Ectodermal cell (in vitro differentiated cells): ENCODE results near the gene CPSF4.
"Not testable (repeated sequence)": the region's sequence is repeated elsewhere in the genome, so short reads cannot be mapped to it uniquely, and the experiment has no call there.

Source experiments
- H3K27ac ChIP-seq: 2 replicates; pipeline ENCODE4 v1.7.0; 2013; ENCODE audit warnings: mild to moderate bottlenecking, low read depth, low read length; ENCODE audit not compliant: insufficient read depth, poor library complexity, severe bottlenecking
- H3K27me3 ChIP-seq: 2 replicates; pipeline ENCODE4 v1.7.0; 2013; ENCODE audit warnings: mild to moderate bottlenecking, low read length; ENCODE audit not compliant: insufficient read depth, control insufficient read depth, poor library complexity, severe bottlenecking
- H3K36me3 ChIP-seq: one replicate; pipeline ENCODE4 v1.7.0; 2013; ENCODE audit warnings: low read length; ENCODE audit not compliant: control insufficient read depth, insufficient read depth
- H3K4me1 ChIP-seq: one replicate; pipeline ENCODE4 v1.7.0; 2013; ENCODE audit warnings: low read length; ENCODE audit not compliant: control insufficient read depth, insufficient read depth
- H3K4me3 ChIP-seq: 2 replicates; pipeline ENCODE4 v1.7.0; 2013; ENCODE audit warnings: low read depth, low read length, control low read depth; ENCODE audit not compliant: insufficient read depth
- H3K9me3 ChIP-seq: 2 replicates; pipeline ENCODE4 v1.7.0; 2013; ENCODE audit warnings: mild to moderate bottlenecking, low read length, moderate library complexity; ENCODE audit not compliant: control insufficient read depth
- WGBS, 2 experiments: methylation state at CpG; one replicate each; pipeline ENCODE4 v1.1.7; 2013; ENCODE audit warnings: missing lambda C conversion rate in 2 of 2; 5-methylcytosine and 5-hydroxymethylcytosine counted together

Gene CPSF4

GRCh38 chr7:99407872-99408378, 30.8 kb upstream of the CPSF4 start:
- H3K27ac ChIP-seq, result peak overlapping the region; percentile 100
- peak overlapping the region; percentile 96 for H3K4me3 ChIP-seq
- H3K27me3 ChIP-seq, result no peaks in the 10 kb centered on the region
- H3K36me3 ChIP-seq, result peaks cover 28% of the 10 kb centered on the region
- peaks cover 8% of the 10 kb centered on the region for H3K4me1 ChIP-seq
- H3K9me3 ChIP-seq, result no peaks in the 10 kb centered on the region
- WGBS, 2 experiments, result 1% methylated on average over 28 of the region's 28 CpGs

DNA sequence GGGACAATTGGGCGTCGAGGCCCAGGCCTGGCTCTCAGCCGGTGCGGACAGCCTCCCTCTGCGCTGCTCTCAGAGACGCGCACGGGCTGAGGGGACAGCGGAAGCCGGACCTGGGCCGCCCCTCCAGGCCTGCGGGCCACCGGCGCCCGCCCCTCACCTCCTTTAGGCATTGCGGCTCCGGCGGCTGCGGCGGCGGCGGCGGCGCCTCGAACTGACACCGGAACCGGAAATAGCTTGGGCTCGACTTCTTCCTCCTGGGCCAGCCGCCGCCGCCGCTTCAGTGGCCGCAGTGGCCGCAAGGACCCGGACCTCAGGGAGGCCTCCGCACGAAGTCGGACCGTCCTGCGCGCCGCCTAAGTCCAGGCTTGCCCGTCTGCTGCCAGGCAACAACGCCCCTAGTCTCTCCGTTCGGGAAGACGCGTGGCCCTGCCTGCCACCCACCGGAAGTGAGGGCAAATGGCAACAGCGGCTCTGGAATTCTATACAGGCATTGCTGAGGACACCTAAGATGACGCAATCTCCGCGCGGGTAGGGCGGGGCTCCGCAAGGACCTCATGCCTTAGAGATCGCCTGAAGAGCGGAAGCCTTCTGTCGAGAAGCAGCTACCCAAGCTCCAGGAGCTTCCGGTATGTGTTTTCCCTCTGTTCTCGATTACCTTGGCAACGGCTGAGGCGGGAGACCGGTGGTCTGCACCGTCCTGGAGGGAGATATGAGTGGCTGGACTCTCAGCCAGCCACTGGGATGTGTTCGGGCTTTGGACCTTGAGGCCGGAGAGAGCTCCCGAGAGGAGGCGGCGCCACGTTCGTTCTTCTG, 30.2 kb upstream of the CPSF4 start, which contains the start of the genes BUD31 and PDAP1:
Gene BUD31, plus strand, starts transcription at position 591 of the 813 bp plus-strand sequence. CDS start 2,124 bp downstream, outside the sequence.
Gene PDAP1, minus strand, starts transcription at position 219 of the 813 bp plus-strand sequence. Its CDS starts 49 bp downstream, at position 170.
- Histone ChIP-seq H3K9me3 (no peaks in the 10 kb centered on the region), H3K4me3 (peak within 1 kb of the TSS; percentile 96), H3K4me1 (peaks cover 8% of the 10 kb centered on the region), H3K36me3 (peaks cover 30% of the 10 kb centered on the region), H3K27me3 (no peaks in the 10 kb centered on the region), H3K27ac (peak within 1 kb of the TSS; percentile 100)
- WGBS, 2 experiments, result 0% methylated on average over 72 of the region's 72 CpGs

- H3K27ac ChIP-seq, result peak overlapping the region; percentile 100
- peak overlapping the region; percentile 96 for H3K4me3 ChIP-seq
- WGBS, 2 experiments, result 1% methylated on average over 18 of the region's 18 CpGs
- peaks cover 8% of the 10 kb centered on the region for H3K4me1 ChIP-seq
- no peaks in the 10 kb centered on the region for H3K9me3 ChIP-seq
- peaks cover 29% of the 10 kb centered on the region for H3K36me3 ChIP-seq
- H3K27me3 ChIP-seq, result no peaks in the 10 kb centered on the region
Measured at GRCh38 chr7:99409192-99409572, 29.6 kb upstream of the CPSF4 start.

GRCh38 chr7:99409806-99410205, 28.9 kb upstream of the CPSF4 start:
- Histone ChIP-seq H3K27ac (no peak overlapping the region), H3K4me3 (peak overlapping the region; percentile 96), H3K9me3 (no peaks in the 10 kb centered on the region), H3K36me3 (peaks cover 29% of the 10 kb centered on the region), H3K4me1 (peaks cover 8% of the 10 kb centered on the region), H3K27me3 (no peaks in the 10 kb centered on the region)
- WGBS, 2 experiments, result 80 to 83% methylated on average over 3 of the region's 3 CpGs

GRCh38 chr7:99410635-99411034, 28.1 kb upstream of the CPSF4 start:
- Histone ChIP-seq H3K27ac (no peak overlapping the region), H3K27me3 (no peaks in the 10 kb centered on the region), H3K4me3 (no peak overlapping the region), H3K9me3 (no peaks in the 10 kb centered on the region), H3K36me3 (peaks cover 32% of the 10 kb centered on the region), H3K4me1 (peaks cover 8% of the 10 kb centered on the region)
- 95% methylated on average over 2 of the region's 2 CpGs for WGBS, 2 experiments

DNA sequence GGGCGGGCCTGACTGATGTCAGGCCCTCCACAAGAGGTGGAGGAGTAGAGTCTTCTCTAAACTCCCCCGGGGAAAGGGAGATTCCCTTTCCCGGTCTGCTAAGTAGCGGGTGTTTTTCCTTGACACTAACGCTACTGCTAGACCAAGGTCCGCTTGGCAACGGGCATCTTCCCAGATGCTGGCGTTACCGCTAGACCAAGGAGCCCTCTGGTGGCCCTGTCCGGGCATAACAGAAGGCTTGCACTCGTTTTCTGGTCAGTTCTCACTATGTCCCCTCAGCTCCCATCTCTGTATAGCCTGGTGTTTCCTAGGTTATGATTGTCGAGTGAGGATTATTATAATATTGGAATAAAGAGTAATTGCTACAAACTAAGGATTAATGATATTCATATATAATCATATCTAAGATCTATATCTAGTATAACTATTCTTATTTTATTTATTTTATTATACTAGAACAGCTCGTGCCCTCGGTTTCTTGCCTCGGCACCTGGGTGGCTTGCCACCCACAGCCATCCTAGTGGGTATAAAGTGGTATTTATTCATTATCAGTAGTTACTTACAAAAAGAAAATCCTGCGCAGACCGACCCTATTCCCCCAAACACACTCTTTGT, 23.1 kb upstream of the CPSF4 start:
- not testable (repeated sequence) for H3K4me3 ChIP-seq, H3K27me3 ChIP-seq, H3K27ac ChIP-seq, H3K4me1 ChIP-seq, H3K9me3 ChIP-seq
- 71% methylated on average over 13 to 14 of the region's 17 CpGs for WGBS, 2 experiments
- H3K36me3 ChIP-seq, result peaks cover 59% of the 10 kb centered on the region

GRCh38 chr7:99418260-99418659, 20.5 kb upstream of the CPSF4 start:
- H3K27me3 ChIP-seq, result no peaks in the 10 kb centered on the region
- 95 to 96% methylated on average over 9 of the region's 9 CpGs for WGBS, 2 experiments
- H3K4me1 ChIP-seq, result no peaks in the 10 kb centered on the region
- H3K4me3 ChIP-seq, result no peak overlapping the region
- H3K27ac ChIP-seq, result no peak overlapping the region
- H3K36me3 ChIP-seq, result peaks cover 55% of the 10 kb centered on the region
- H3K9me3 ChIP-seq, result no peaks in the 10 kb centered on the region

DNA sequence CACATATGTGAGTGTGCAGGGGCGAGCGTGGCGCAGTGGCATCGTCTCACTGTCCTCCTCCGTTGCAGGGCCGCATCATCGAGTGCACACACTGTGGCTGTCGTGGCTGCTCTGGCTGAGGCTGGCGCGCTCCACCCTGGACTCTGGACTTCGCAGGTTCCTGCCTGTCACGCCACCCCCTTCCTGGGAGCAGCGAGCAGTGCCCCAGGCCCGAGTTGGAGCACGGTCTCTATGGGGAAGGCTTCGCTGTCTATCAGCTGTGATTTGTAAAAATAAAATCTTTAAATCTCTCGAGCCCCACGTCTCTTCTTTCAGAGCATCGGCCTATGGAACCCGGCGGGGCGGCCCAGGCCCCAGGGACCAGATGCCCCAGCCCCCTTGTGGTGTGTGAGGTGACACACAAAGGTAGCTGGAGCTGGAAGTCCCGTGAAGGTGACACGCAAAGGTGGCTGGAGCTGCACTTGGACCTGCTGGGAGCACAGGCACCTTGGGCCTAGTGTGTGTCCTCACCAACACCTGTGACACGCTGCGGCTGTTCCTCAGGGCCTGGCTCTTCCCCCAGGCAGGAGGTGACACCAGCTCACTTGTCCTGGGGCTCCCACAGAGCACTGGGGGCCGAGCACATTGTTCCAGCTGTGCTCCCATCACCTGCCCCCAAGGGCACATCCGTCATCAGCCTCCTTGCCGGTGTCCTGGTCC, 19.3 kb upstream of the CPSF4 start:
- H3K36me3 ChIP-seq, result peaks cover 53% of the 10 kb centered on the region
- no peak overlapping the region for H3K27ac ChIP-seq
- H3K4me3 ChIP-seq, result no peak overlapping the region
- no peaks in the 10 kb centered on the region for H3K9me3 ChIP-seq
- WGBS, 2 experiments, result 95% methylated on average over 29 of the region's 29 CpGs
- no peaks in the 10 kb centered on the region for H3K4me1 ChIP-seq
- no peaks in the 10 kb centered on the region for H3K27me3 ChIP-seq

- H3K36me3 ChIP-seq, result peaks cover 53% of the 10 kb centered on the region
- H3K9me3 ChIP-seq, result no peaks in the 10 kb centered on the region
- H3K27ac ChIP-seq, result no peak overlapping the region
- 95 to 96% methylated on average over 5 of the region's 5 CpGs for WGBS, 2 experiments
- no peaks in the 10 kb centered on the region for H3K4me1 ChIP-seq
- no peaks in the 10 kb centered on the region for H3K27me3 ChIP-seq
- H3K4me3 ChIP-seq, result no peak overlapping the region
Measured at GRCh38 chr7:99420213-99420612, 18.5 kb upstream of the CPSF4 start.

GRCh38 chr7:99420986-99421385, 17.8 kb upstream of the CPSF4 start:
- 93 to 95% methylated on average over 7 of the region's 7 CpGs for WGBS, 2 experiments
- Histone ChIP-seq H3K9me3 (no peaks in the 10 kb centered on the region), H3K4me3 (no peak overlapping the region), H3K27me3 (no peaks in the 10 kb centered on the region), H3K36me3 (peaks cover 54% of the 10 kb centered on the region), H3K4me1 (no peaks in the 10 kb centered on the region), H3K27ac (no peak overlapping the region)
